ENCODE results near the gene NT5C1A. TPM values are rescaled to one million over a fixed set of nuclear protein-coding genes. Genes with fewer than 3 reads are reported as not detected.

NT5C1A gene
- total RNA-seq, 2 donors from 2014 or later: 10.6 to 22.8 TPM

DNA sequence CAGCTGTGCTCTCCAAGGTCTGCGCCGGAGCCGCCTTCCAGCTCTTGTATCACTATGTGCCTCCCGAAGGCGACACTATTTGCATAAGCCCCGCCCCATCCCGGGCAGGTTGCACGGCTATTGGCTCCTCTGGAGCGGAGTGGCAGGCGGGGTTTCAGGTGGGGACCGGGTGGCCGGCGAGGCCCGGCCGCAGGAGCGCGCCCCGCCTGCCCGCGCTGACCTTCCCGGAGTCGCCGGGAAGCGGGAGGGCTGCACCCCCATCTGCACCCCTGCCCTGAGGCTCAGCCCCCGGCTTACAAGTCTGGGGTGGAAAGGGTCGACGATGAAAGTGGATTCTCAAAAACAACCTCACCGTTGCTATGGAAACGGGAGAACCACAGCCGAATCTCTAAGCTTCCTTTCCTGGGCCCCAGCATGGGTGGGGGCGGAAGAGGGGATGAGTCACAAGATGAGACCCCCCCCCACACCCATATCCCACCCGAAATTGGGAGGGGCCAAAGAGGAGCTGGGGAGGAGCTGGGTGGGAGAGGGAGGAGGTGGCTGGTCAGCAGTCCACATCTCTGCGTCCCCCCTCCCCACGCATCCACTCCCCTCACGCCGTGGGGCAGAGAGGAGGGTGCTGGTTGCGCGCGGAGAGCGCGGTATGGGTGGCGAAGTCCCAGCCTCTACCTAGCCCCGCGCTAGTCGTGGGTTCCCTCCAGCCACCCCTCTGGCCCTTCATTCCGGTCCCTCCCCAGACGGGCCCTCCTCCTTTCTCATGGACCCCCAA lies 19.7 kb upstream of the NT5C1A start, which contains the start of gene HPCAL4:
Gene HPCAL4, minus strand, starts transcription at position 51 of the 769 bp plus-strand sequence. CDS start 6,830 bp downstream, outside the sequence.
- ATAC-seq: peak; percentile 98
- peak; percentile 93 for DNase-seq
- intact Hi-C loops (cut with DNase I): no loop called here

DNA sequence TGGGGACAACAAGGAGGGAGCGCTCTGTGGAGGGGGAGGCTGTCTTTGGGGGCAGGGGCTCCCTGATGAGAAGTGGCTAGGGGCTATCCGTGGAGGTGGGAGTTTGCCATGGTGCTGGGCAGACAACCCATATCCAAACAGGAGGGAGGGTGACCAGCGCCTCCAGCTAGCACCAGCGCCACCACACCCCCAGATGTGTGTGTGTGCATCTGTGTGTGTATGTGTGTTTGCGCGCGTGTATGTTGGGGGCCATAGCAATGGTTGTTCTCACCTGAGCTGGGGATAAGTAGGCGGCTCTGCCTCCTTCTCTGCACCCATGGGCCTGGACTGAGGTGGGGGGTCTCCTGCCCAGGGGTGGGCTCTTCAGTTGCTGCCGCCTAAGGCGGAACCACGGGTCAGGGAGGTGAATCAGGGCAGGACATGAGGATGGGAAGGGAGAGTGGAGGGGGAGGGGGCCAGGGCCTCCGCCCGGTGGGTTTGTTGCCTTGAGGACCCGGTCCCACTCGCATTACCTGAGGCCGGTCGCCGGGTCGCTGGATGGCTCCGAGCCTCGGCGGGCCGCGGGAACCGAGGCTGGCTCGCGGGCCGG lies 19.0 kb upstream of the NT5C1A start:
- ATAC-seq: no peak
- intact Hi-C loops (cut with DNase I): no loop called here
- DNase-seq: no peak

DNA sequence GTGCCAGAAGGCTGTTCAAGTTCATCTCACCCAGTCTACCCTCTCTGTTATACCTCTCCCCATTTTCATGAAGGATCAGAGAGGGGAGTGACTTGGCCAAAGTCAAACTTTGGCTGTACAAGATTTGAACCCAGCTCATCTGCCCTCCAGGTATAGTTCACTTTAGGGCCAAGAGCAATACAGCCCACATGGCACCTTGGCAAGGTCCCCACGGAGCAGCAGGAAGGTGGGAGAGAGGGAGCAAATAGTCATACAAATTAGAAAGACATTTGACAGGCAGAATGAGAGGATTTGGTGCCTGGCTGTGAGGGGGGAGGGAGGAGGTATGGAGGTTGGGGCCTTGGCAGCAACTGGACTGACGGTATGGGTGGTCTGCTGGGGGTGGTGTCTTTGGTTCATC lies 18.3 kb upstream of the NT5C1A start:
- DNase-seq (no peak), ATAC-seq (no peak)
- intact Hi-C loops (cut with DNase I): no loop called here

DNA sequence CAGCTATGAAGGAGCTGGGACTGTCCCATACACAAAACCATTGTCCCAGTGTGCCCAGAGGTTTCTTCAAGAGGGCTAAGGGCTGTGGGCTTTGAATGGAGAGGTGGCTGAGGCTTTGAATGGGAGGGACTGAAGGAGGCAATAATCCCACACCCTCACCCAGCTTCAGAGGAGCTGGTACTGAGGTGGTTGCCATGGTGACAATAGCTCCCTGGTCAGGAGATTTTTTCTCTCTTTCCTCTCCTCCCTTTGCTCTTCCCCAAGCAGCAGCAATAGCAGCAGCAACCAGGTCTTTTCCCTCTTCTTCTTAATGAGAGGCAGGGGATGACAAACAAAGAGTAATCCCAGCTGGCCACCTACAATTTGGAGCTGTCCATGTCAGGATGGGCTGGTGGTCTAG lies 17.7 kb upstream of the NT5C1A start:
- intact Hi-C loops (cut with DNase I): no loop called here
- no peak for ATAC-seq
- no peak for DNase-seq

DNA sequence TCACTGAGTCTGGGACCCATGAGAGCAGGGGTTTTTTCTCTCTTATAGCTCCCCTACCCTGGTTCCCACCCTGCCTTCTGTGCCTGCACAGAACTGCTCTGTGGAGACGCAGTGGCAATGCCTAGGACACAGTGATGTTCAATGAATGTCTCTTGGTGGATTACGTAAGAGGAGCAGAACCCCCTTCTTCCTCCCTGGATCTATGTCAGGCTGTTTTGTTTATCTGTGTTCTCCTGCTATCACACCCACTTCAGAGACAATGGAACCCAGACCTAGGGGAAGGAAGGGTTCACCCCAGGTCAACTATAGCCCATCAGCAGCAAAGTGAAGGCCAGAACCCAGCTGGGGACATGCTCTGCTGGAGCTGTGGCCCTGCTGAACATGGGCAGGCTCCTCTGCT lies 17.3 kb upstream of the NT5C1A start:
- DNase-seq (no peak), ATAC-seq (no peak)
- intact Hi-C loops (cut with DNase I): no loop called here

DNA sequence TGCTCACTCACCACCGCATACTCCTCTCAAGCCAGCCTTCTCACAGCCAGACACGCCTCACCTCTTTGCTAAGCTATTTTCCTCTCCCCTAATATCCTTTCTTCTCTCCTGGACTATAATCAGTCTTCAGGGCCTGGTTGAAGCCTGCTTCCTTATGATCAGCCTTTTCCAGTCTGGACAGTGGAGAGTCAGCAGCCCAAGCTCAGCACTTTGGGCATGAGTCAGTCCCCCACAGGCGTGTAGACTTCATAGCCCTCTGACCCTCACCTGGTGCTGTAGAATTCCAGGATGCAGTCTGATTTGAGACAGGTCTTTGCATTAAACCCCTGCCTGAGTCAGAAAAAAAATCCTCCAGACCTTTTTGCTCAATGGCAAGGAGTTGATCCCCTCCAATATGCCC lies 16.8 kb upstream of the NT5C1A start:
- DNase-seq: no peak
- ATAC-seq: no peak
- intact Hi-C loops (cut with DNase I): no loop called here

DNA sequence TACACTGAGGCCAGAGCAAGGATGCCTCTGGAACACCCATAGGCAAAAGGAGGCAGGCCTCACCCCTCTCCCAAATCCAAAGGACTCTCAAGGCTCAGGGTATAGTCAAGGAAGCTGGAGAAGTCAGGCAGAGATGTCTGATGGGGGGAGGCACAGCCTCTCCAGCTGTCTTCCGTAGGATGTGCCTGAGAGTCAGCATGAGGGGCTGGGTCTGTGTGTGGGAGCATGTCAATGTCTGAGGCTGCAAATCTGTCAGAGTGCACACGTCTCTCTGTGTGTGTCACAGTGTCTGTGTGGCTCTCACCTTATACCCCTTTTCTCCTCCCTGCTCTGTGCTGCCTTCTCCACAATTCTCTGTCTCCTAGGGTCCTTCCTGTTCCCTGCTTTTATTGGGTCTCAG lies 15.3 kb upstream of the NT5C1A start:
- no peak for DNase-seq
- intact Hi-C loops (cut with DNase I): loop anchor here in 1 of 2 donors (2.0 kb wide), 1 partner anchor 20 kb away; no protein-coding TSS in a partner anchor
- no peak for ATAC-seq

DNA sequence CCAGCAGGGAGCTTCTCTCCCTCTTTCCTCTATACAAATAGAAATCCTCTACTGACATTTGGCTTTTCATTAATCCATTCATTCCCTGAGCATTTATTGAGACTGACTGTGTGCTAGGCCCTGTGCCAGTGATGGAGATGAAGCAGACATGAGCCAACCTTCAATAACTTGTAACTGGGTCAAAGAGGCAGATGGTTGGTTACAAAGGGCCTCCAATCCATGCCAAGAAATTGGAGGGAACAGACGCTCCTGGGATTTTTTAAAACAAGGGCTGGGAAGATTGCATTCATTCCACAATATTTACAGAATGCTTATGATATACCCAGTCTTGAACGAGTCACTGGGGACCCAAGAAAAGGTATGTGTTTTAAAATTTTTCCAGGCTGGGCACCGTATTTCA lies 13.2 kb upstream of the NT5C1A start:
- DNase-seq (no peak), ATAC-seq (no peak)
- intact Hi-C loops (cut with DNase I): no loop called here

DNA sequence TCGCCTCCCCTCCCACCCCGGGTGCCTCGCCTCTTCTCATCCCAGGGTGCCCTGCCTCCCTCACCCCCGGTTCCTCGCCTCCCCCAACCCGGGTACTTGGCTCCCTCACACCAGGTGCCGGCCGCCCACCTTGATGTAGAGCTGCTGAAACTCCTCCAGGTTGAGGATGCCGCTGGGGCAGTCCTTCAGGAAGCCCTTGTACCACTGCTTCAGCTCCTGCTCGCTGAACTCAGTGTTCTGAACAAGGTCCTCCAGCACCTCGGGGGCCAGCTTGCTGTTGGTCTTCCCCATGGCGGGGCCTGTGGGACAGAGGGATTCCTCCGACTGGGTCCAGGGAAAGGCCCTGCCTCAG lies 12.4 kb upstream of the NT5C1A start:
- no peak for ATAC-seq
- intact Hi-C loops (cut with DNase I): no loop called here

DNA sequence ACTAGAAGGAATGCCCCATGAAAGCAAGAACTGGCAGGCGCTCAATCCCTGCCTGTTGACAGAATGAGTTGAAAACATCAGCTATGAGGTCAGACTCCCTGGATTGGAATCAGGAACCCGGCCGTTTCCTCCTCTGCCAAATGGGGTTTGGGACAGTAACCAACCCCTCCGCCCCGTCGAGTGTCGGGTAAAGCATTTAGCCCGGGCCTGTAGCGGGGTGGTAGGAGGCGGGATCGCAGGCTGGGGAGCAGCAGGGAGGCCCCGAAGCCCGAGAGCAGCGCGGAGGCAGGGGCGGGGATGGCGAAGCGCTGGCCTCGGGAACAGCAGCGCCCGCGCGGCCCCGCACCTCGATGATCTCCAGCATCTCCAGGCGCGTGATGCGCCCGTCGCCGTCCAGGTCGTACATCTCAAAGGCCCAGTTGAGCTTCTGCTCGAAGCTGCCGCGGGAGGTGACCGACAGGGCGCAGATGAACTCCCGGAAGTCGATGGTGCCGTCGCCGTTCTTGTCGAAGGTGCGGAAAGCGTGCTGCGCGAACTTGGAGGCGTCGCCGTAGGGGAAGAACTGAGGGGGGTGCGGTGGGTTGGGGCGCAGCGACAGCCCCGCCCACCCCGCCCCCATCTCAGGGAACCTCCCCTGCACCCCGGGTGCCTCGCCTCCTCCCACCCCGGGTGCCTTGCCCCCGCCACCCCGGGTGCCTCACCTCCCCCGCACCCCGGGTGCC lies 11.8 kb upstream of the NT5C1A start:
- DNase-seq (peak; percentile 54), ATAC-seq (peak; percentile 37 to 49)
- intact Hi-C loops (cut with DNase I): no loop called here

More for the DNA sequence above, 12.4 kb upstream of the NT5C1A start:
- DNase-seq: no peak

DNA sequence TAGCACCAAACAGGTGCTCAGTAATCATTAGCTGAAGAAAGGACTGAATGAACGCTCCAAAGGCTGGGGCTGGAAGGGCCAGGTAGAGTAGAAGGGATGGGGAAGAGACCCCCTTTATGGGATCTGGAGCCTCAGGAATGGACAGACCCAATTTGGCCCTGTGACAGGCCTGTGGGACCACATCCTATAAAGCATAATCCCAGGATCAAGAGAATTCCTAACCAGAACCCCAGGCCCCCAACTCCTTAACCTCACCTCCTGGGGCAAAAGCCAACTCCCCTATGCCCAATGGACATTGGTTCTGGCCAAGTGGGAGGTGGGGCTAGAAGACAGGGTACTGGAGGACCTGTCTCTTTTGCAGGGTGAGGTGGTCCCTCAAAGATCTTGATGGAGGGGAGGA lies 10.1 kb upstream of the NT5C1A start:
- DNase-seq: no peak
- intact Hi-C loops (cut with DNase I): no loop called here
- ATAC-seq: no peak

DNA sequence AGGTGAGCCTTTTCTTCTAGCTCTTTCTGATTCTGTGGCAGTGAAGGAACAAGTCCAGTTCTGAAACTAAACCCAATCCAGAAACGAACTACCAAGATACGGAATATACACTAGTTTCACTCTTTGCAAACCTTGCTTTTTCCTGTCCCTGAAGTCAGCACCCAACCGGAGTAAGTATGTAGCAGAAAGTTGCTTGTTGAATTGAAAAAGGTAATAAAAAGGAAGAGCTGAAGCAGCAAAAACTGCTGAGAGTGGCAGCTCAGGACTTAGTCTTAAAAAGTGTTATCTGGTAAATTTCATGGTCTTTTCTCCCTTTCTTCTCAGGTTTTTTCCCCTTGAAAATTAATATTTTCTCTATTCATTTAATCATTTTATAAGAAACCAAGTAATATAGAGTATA lies 9.4 kb upstream of the NT5C1A start:
- ATAC-seq (no peak), DNase-seq (no peak)
- intact Hi-C loops (cut with DNase I): no loop called here

DNA sequence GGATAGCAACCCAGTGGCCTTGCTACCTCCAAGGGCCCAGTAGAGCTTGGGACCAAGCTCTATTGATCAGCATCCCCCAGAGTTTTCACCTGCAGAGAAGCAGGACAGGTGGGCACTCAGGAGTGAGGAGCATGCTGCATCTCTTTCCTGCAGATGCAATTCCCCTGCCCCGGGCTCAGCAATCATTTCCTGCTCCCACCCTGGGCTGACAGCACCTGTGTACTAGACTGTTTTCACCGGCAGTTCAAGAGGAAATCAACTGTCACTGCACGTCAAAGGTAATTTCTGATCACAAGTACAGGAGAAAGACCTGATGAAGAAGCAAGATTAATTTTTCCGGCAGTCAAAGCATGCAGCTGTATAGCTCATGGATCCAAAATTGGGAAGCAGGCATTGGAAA lies 8.8 kb upstream of the NT5C1A start:
- no peak for DNase-seq
- ATAC-seq: no peak
- intact Hi-C loops (cut with DNase I): no loop called here

DNA sequence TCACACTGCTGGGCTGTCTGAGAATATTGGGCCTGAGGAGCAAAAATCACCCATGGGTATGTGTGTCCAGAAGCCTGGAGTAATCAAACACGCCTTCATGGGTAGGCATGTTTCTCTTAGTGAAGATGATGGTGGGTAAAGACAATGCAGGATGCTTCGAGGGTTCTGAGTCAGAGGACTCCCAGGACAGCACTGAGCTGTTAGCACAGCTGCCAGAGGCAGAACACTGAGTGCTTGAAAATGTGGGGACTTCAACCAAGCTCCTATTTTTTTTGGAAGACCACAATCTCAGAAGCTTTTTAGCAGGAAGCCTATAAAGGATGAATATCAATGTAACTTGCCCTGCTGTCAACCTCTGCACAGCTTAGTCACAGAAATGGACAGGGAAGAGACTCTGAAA lies 7.9 kb upstream of the NT5C1A start:
- no peak for ATAC-seq
- intact Hi-C loops (cut with DNase I): loop anchor here in 1 of 2 donors (5.0 kb wide), 1 partner anchor 37 kb away; no protein-coding TSS in a partner anchor

DNA sequence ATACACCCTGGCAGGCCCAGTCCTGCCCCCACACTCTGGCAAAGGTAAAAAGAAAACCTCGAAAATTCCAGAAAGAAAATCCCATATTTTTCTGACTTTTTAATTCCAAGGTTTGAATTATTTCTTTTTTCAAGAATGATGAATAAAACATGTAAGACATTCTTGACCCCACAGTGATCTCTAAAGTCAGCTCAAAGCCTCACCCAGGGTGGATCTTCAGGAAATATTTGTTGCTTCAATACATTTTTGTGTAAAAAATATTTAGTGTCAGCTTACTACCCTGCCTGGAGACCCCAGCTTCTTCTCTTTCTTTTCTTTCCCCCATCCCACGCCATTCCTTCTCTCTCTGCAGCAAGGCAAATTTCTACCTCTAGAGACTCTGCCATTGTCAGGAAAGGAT lies 7.0 kb upstream of the NT5C1A start:
- intact Hi-C loops (cut with DNase I): loop anchor here in 1 of 2 donors (5.0 kb wide), 1 partner anchor 38 kb away; no protein-coding TSS in a partner anchor
- ATAC-seq (no peak), DNase-seq (no peak)

More for the DNA sequence above, 7.9 kb upstream of the NT5C1A start:
- DNase-seq: no peak

DNA sequence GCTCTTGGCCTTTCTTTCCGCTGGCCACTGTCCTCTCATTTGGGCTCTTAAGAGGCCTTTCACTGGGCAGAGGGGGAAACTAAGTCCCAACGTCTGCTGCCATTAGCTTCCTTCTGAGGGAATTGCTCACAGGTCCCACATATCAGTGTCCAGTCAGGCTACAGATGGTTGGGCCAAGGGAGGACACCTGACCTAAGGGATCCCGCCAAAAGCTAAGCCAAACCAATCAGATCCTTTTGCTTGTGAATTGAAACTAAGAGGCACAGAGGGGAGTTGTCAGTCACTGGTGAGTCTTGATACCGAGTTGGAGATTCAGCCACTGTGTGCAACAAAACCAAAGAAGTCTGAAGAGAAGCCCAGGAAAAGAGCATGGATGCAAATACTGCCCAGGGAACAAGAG lies 5.7 kb upstream of the NT5C1A start:
- DNase-seq: no peak
- intact Hi-C loops (cut with DNase I): loop anchor here in 1 of 2 donors (5.0 kb wide), 1 partner anchor 40 kb away; no protein-coding TSS in a partner anchor
- ATAC-seq: no peak

DNA sequence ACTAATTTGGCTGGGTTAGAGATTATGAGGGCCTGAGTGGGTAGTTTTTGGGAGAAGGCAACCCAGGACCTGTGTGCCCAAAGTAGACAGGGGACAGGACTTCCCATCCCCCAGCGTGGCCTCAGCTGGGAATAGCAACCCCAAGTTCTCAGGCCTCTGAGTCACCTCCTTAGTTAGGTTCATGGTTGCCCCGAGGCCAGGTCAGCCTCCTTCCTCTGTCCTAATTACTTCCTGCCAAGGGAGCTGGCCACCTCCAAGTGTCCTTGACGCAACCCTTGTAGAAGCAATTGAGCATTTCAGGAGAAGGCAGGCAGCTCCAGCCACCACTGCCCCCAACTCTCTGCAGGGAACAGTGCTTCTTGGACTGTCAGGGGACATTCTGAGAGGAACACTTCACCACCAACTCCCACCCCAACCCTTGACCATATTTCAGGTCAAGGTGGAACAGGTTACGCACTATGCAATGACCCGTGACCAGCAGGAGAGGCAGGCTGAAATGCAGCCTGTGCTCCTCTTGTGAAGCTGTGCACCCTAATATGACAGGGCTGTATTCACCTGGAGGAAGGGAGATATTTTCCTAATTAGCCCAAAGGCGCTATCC lies 5.1 kb upstream of the NT5C1A start:
- DNase-seq (no peak), ATAC-seq (no peak)
- intact Hi-C loops (cut with DNase I): loop anchor here in 1 of 2 donors (5.0 kb wide), 1 partner anchor 40 kb away; no protein-coding TSS in a partner anchor

DNA sequence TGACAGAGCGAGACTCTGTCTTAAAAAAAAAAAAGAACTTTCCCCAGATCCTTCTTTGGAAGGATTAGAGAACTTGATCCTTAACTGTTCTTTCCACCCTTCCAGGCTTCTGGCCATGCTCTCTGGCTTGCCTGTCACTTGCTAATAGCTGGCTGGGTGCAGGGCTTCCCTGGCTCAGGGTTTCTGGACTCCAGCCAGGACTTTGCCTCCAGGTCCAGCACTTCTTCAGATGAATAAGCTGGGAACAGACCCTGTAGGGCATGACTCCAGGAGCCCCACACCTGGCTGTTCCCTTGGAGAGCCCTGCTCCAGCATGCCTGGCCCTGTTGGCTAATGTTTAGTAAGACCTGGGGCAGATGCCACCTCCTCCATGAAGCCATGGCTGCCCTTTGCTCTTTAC lies 3.3 kb upstream of the NT5C1A start:
- intact Hi-C loops (cut with DNase I): loop anchor here in 1 of 2 donors (5.0 kb wide), 1 partner anchor 42 kb away; no protein-coding TSS in a partner anchor
- ATAC-seq (no peak), DNase-seq (no peak)

DNA sequence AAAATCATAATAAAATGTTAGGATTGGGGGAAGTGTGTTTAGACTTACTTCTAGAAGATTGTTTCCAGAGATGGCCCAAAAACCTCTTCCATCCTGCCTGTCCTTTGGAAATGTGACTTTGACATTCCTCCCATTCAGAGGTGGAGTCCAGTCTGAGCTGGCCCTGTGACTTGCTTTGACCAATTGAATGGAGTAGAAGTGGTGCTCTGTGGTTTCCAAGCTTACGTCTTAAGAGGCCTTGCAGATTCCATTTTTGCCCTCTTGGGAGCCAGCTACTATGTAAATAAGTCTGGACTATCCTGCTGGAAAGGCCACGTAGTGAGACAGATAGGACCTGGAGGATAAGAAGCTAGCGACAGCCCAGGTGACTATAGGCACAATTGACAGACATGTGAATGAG lies 1.3 kb upstream of the NT5C1A start:
- ATAC-seq: no peak
- intact Hi-C loops (cut with DNase I): no loop called here
- DNase-seq: no peak

DNA sequence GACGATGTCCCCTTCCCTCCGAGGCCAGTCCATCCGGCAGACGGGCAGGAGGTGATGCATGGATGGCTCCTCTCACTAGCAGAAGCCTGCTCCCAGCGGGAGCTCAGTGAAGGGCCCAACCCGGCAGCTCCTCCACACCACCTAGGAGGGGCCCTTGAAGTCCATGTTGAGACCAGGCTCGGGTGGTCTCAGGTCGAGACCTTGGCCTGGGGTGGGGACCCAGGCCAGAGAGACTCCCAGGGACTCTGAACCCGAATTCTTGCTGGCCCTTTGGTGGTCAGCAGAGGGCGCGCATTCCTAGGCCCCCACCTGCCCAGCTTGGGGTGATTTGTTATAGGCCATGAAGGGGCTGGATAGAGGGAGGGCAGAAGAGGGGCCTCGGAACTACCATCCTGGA lies 642 bp upstream of the NT5C1A start:
- DNase-seq (no peak), ATAC-seq (peak; percentile 25 to 35)
- intact Hi-C loops (cut with DNase I): no loop called here

All from left cardiac atrium (tissue), 4 donors.